HG03095 (cell line): Measurements from ENCODE around the gene GYPC.
A peak's percentile ranks its signal among the peaks of the same experiment; 100 is the strongest.

Experiments
- ATAC-seq: cut with Tn5 transposase; IDR thresholded peaks from one replicate; pipeline ENCODE4 v1.9.1; 2021; ENCODE audit warnings: moderate library complexity; ENCODE audit not compliant: unreplicated experiment

GYPC gene

GRCh38 chr2:126649101-126649500, 6.9 kb upstream of the GYPC start:
- no peak for ATAC-seq

DNA sequence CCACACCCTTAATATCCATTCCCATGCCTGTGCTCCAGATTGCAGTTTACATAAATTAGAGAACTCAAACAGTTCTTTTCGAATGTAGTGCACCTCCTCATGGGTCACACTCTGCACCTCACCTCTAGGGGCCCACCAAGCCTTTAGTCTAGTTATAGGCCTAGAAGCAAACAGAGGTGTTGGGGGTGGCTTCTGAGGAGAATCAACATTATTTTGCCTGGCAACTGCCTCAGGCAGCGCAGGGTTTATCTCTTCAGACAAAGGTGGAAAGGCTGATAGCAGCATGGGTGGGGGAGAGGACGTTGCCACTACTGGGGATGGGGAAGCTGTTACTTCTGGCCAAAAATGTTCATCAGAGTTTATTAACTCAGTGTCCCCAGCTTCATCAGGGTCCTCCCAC, 5.0 kb upstream of the GYPC start:
- ATAC-seq: no peak

- no peak for ATAC-seq
Measured at GRCh38 chr2:126652323-126652891, 3.6 kb upstream of the GYPC start.

- no peak for ATAC-seq
Measured at GRCh38 chr2:126653109-126653508, 2.8 kb upstream of the GYPC start.

DNA sequence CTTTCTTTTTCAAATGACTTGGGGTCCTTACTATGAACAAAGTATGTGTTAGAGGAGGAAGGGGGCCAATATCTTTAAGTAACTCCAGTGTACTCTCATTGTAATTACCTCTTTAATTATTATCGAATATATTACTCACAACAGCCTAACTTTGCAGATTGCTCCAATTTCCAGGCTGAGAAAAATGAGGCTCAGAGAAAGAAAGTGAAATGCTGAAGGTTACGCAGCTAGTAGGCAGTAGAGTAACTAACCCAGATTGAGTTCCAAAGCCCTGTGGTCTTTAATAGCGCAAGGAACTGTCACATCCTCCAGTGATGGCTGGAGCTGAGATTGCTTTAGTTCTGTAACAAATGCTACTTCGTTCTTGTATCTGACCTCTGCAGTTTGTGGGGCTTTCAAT, 2.2 kb upstream of the GYPC start:
- ATAC-seq: no peak

DNA sequence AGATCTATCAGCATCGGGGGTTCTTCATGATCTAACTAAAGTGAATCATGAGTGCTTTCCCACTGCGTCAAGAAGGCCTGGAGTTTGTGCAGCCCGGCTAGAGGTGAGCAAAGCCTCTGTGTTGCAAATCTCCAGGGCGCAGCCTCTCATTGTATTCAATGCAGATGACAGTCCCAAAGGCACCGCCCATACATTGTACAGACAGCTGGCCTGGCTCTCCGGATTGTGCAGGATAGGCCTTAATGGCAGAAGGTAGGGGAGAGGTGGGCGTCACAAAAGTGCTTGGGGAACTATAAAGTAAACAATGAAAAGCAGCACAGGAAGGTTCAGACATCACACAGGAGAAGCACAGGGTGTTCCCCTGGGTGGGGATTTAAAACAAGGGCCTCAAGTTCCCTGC, 907 bp upstream of the GYPC start:
- no peak for ATAC-seq

DNA sequence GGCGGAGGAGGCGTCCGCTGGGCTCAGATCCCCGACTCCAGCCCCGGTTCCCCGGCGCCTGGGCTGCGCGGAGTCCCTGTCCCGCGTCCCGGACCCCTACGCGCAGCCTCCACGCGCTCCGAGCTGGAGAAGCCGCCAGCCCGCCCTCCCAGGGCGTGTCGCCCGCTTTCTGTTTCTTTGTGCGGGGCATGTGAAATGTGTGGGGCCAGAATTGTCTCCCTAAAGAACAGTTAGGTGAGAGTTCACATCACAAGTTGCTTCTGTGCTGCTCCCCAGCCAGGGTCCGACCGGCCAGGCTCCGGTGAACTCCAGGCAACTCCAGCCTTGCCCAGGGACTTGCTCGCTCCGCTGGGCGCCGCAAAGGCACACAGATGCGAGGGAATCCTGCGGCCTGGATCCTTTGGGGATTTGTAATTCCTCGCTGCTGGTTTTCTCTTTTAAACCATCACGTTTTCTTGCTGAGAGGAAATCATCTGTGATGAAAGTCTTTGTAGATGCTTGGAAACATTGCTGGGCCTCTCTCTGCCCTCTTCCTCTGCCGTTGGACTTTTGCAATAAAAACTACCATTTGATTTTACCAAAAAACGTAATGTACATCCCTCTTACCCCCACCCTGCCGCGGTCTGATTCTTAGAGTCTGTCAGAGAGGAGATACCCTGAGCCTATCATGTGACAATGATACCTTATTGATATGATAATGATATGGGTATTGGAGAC, 631 bp downstream of the GYPC start:
- ATAC-seq: peak; percentile 25

DNA sequence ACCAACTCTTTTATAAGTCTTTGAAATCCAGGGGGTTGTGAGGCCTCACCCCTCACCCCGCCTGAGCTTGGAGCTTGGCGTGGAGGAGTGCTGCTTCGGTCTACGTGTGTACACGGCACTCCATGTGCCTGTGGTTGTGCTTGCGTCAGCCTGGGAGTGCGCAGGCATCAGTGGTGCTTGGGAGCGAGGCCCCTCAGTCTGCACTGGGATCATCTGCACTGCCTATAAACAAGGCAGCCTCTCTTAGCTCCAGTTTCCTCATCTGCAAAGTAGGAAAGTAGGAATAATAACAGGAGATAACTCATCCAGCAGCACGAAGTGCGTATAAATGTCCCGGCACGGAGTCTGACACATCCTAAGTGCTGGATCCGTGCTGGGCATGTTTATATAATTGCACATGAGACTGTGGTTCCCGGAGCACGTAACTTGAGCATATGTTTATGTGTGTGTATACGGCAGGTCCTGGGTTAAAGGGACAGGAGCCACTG, 1.2 kb downstream of the GYPC start:
- no peak for ATAC-seq

DNA sequence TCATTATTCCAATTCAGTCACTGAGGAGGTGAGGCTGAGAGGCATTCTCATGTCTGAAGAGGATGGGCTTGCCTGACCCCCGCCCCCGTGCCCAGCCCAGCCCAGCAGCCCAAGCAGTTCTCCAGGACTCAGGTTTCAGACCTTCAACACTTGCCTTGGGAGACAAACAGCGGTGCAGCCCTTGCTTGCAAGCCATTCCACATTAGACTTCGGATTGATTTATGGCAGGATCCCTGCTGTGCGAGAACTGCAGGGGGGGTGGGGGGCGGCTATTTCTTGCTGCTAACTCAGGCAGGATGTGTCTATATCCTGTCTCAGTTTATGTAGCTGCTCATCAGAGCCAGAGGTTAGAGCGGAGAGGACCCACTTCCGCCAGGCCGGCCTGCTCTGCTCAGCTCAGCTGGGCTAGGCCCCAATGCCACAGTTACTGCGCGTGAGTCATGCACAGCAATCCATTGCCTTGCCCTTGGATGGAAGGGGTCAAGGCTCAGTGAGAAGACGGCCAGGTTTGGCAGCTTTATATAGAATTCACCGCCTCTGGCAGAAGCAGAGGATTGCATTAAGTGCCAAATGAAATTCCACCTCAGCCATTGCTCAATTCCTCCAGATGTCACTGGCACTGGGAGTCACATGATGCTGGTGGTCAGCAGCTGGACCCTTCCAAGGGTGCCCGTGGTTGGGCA, 1.8 kb downstream of the GYPC start:
- ATAC-seq: peak; percentile 56

GRCh38 chr2:126658319-126658904, 2.5 kb downstream of the GYPC start:
- ATAC-seq: no peak

DNA sequence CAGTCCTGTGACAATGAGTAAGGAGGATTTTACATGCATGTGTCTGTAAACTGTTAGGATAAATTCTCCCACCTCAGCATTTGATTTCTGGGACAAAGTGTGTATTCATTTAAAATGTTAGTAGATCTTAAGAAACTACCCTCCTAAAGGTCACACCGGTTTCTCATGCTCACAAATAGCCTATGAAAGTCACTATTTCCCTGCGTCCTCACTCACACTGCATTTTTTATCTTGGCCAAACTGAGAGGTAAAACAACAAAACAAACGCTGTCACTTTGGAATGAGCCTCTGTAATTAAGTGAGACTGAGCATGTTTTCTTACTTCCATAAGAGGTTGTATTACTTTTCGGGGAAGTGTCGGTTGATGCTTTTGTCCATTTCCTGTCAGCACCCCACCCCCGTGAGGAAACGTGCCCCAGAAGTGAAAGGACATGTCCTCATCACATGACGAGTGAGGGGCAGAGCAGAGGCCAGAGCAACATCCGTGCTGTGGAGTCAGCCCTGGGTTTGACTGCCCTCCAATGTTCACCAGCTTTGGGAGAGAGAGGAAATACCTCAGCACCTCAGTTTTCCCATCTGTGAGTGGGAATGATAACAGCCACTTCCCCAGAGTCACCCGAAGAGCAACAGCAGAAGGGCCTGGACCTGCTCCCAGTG, 3.1 kb downstream of the GYPC start:
- peak; percentile 39 for ATAC-seq

DNA sequence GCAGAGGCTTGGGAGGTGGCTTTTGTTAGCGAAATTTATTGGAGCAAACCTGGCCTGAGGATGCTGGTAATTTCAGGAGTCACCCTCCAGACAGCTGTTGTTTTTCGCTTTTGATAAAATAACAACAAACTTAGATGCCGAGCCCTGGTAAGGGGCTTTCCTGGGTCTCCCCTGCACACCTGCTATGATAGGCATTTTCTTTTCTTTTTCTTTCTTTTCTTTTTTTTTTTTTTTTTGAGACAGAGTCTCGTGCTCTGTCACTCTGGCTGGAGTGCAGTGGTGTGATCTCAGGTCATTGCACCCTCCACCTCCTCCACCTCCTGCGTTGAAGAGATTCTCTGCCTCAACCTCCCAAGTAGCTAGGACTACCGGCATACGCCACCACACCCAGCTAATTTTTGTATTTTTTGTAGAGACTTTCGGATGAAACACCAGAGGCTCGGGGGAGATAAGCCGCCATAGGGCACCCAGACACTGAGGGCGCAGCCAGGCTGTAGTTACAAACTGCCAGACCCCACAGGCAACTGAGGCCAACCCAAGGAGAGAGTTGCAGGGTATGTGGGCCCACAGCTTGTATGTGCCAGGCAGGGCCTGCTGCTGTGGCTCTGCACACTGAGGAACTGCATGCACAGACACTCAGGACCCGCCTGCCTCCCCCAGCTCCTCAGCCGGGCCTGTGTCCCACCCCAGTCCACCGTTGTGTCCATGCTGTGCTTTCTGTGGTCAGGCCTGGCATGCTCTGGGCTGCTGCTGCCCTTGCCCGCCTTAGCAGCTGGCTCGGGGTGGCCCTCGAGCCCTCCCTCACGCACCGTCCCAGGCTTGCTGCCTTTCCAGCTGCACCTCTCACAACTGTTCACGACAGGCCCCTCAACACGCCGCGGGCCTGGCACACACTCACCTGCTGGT, 3.9 kb downstream of the GYPC start:
- ATAC-seq: no peak

GRCh38 chr2:126660971-126661370, 5.0 kb downstream of the GYPC start:
- no peak for ATAC-seq

GRCh38 chr2:126661702-126662500, 5.9 kb downstream of the GYPC start:
- ATAC-seq: no peak

GRCh38 chr2:126662621-126663020, 6.7 kb downstream of the GYPC start:
- no peak for ATAC-seq

- ATAC-seq: no peak
Measured at GRCh38 chr2:126663184-126663963, 7.4 kb downstream of the GYPC start.

DNA sequence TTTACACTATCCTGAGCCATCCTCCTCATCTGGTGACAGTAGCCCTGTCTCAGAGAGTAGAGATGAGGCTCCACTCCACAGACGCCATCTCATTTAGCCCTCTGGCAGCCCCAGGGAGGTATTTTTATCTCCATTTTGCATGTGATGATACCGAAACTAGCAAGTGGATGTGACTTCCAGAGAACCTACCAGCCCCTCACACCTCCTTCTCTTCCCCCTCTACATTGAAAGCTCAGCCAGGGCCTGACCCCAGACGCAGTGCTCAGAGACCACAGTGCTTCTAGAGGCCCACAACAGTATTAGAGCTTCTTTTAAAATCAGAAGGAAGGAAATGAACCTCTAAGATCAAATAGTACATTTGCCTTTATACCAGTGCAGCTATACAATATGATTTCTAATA, 8.3 kb downstream of the GYPC start:
- peak; percentile 71 for ATAC-seq

- peak; percentile 21 for ATAC-seq
Measured at GRCh38 chr2:126664639-126665038, 8.7 kb downstream of the GYPC start.

DNA sequence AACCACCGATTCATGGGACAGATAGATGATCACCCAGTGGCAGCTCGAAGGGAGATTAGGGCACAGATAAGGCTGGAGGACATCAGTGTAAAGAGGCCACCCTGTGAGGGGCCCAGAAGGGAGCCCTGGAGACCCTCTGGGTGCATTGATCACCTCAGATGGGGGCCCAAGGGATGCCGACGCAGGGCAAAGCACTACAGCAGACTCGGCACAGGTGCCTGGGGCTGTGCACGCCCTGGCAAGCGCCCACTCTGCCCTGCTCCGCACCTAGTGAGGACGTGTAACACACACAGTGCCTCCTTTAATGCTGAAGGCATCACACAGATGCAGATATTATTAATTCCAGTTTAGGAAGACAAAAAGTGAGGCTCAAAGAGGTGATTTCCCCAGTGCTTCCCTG, 9.5 kb downstream of the GYPC start:
- no peak for ATAC-seq
